Neural progenitor cell (in vitro differentiated cells): ENCODE results near the gene LPCAT4. TPM values are rescaled to one million over a fixed set of nuclear protein-coding genes. Genes with fewer than 3 reads are reported as not detected.
A peak's percentile ranks its signal among the peaks of the same experiment; 100 is the strongest.

Experiments
- DNase-seq: peaks from one replicate; pipeline ENCODE4 v3.0.0-alpha.2; 2016; ENCODE audit warnings: low spot score
- H2AFZ ChIP-seq: fragments of 200-600 bp; sonication (generic); replicated peaks from 2 replicates; pipeline ENCODE4 v1.6.1; 2016; ENCODE audit warnings: antibody characterized with exemption
- H3F3A ChIP-seq: fragments of 200-600 bp; sonication (generic); 2 replicates; pipeline ENCODE4 v1.6.1; 2016; ENCODE audit warnings: antibody characterized with exemption, low read depth
- H3K27ac ChIP-seq: fragments of 200-600 bp; sonication (generic); 2 replicates; pipeline ENCODE4 v1.5.1; 2016; ENCODE audit warnings: mild to moderate bottlenecking
- H3K27me3 ChIP-seq: fragments of 200-600 bp; sonication (generic); 2 replicates; pipeline ENCODE4 v1.6.1; 2016; ENCODE audit warnings: mild to moderate bottlenecking, moderate library complexity
- H3K36me3 ChIP-seq: fragments of 200-600 bp; sonication (generic); 2 replicates; pipeline ENCODE4 v1.5.1; 2016
- H3K4me1 ChIP-seq: fragments of 200-600 bp; sonication (generic); 2 replicates; pipeline ENCODE4 v1.6.1; 2016; ENCODE audit warnings: mixed run types
- H3K4me2 ChIP-seq: fragments of 200-600 bp; sonication (generic); 2 replicates; pipeline ENCODE4 v1.6.1; 2016
- H3K4me3 ChIP-seq: fragments of 200-600 bp; sonication (generic); 2 replicates; pipeline ENCODE4 v1.5.1; 2016
- H3K79me2 ChIP-seq: fragments of 200-600 bp; sonication (generic); 2 replicates; pipeline ENCODE4 v1.6.1; 2016; ENCODE audit warnings: low read depth
- H3K9ac ChIP-seq: fragments of 200-600 bp; sonication (generic); 2 replicates; pipeline ENCODE4 v1.6.1; 2016
- H3K9me3 ChIP-seq: fragments of 200-600 bp; sonication (generic); 2 replicates; pipeline ENCODE4 v1.5.1; 2016; ENCODE audit warnings: low read depth
- H4K20me1 ChIP-seq: fragments of 200-600 bp; sonication (generic); 2 replicates; pipeline ENCODE4 v1.6.1; 2016; ENCODE audit warnings: low read depth
- H3K27ac Mint-ChIP-seq: 3 replicates; pipeline ENCODE4 v1.8.0; 2021; ENCODE audit warnings: mixed read lengths
- H3K27me3 Mint-ChIP-seq: 2 replicates; pipeline ENCODE4 v1.8.0; 2022; ENCODE audit warnings: low read depth, mild to moderate bottlenecking, inconsistent platforms, moderate library complexity, mixed read lengths; ENCODE audit not compliant: insufficient read depth
- H3K36me3 Mint-ChIP-seq: 3 replicates; pipeline ENCODE4 v1.8.0; 2021; ENCODE audit warnings: mixed read lengths
- H3K4me1 Mint-ChIP-seq: 3 replicates; pipeline ENCODE4 v1.8.0; 2021; ENCODE audit warnings: mixed read lengths
- H3K4me3 Mint-ChIP-seq: 3 replicates; pipeline ENCODE4 v1.8.0; 2021; ENCODE audit warnings: mild to moderate bottlenecking, moderate library complexity, mixed read lengths
- H3K9me3 Mint-ChIP-seq: 3 replicates; pipeline ENCODE4 v1.8.0; 2020; ENCODE audit warnings: mixed read lengths
- EZH2 ChIP-seq: fragments of 200-600 bp; sonication (generic); IDR thresholded peaks from 2 replicates; pipeline ENCODE4 v1.6.1; 2017; ENCODE audit warnings: antibody characterized with exemption, mild to moderate bottlenecking, moderate library complexity
- EZH2phosphoT487 ChIP-seq: fragments of 200-600 bp; sonication (generic); IDR thresholded peaks from 2 replicates; pipeline ENCODE4 v1.6.1; 2017; ENCODE audit warnings: antibody characterized with exemption
- microRNA counts: library from miRNA; unstranded; fragments of <30 nt; microRNA quantifications from one replicate; lab custom pipeline; 2016
- microRNA-seq: library from miRNA; unstranded; fragments of <30 nt; microRNA quantifications from one replicate; pipeline ENCODE4, GENCODE V29; 2016
- small RNA-seq: library from RNA; depleted of rRNA; stranded (forward); fragments of <200 nt; gene quantifications from one replicate; pipeline ENCODE3, GENCODE V24; 2015
- total RNA-seq: library from RNA; depleted of rRNA; stranded (reverse); fragments of >200 nt; gene quantifications from 2 replicates; pipeline ENCODE4 v1.2.3, GENCODE V29; 2015; ENCODE audit warnings: low replicate concordance
- TF ChIP-seq, protein P1 (sequence below): fragments of 200-600 bp; sonication (generic); IDR thresholded peaks from 2 replicates; pipeline ENCODE4 v1.5.1; 2017; ENCODE audit warnings: antibody characterized with exemption, mild to moderate bottlenecking

LPCAT4 gene
- total RNA-seq, 1 donor from 2014 or later, result 35.1 TPM

- DNase-seq, result no peak
- no peaks in the 10 kb centered on the region for H3K27me3 ChIP-seq
- H3K4me3 Mint-ChIP-seq, result no peak overlapping the region
- H3F3A ChIP-seq, result no peaks in the 10 kb centered on the region
- no peak overlapping the region for H2AFZ ChIP-seq
- H4K20me1 ChIP-seq, result no peaks in the 10 kb centered on the region
- TF ChIP-seq EZH2phosphoT487, result no peak
- no peak for TF ChIP-seq EZH2
- TF ChIP-seq, protein P1, sequence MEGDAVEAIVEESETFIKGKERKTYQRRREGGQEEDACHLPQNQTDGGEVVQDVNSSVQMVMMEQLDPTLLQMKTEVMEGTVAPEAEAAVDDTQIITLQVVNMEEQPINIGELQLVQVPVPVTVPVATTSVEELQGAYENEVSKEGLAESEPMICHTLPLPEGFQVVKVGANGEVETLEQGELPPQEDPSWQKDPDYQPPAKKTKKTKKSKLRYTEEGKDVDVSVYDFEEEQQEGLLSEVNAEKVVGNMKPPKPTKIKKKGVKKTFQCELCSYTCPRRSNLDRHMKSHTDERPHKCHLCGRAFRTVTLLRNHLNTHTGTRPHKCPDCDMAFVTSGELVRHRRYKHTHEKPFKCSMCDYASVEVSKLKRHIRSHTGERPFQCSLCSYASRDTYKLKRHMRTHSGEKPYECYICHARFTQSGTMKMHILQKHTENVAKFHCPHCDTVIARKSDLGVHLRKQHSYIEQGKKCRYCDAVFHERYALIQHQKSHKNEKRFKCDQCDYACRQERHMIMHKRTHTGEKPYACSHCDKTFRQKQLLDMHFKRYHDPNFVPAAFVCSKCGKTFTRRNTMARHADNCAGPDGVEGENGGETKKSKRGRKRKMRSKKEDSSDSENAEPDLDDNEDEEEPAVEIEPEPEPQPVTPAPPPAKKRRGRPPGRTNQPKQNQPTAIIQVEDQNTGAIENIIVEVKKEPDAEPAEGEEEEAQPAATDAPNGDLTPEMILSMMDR, result no peak
- no peaks in the 10 kb centered on the region for H3K9me3 Mint-ChIP-seq
- H3K79me2 ChIP-seq, result no peaks in the 10 kb centered on the region
- no peaks in the 10 kb centered on the region for H3K9me3 ChIP-seq
- H3K27ac ChIP-seq, result no peak overlapping the region
- H3K9ac ChIP-seq, result no peak overlapping the region
- no peaks in the 10 kb centered on the region for H3K36me3 ChIP-seq
- no peaks in the 10 kb centered on the region for H3K4me1 Mint-ChIP-seq
- no peaks in the 10 kb centered on the region for H3K4me1 ChIP-seq
- H3K27ac Mint-ChIP-seq, result no peak overlapping the region
- no peak overlapping the region for H3K4me3 ChIP-seq
- H3K4me2 ChIP-seq, result no peak overlapping the region
- H3K27me3 Mint-ChIP-seq, result no peaks in the 10 kb centered on the region
- no peaks in the 10 kb centered on the region for H3K36me3 Mint-ChIP-seq
These were observed 55.4 kb downstream of the LPCAT4 start for GRCh38 chr15:34311563-34311962.

MicroRNAs within 50 kb of the gene (microRNA counts, 767-probe panel; counts per million panel counts)
- 460 counts per million, percentile 90 among the panel's probes with 10 or more counts for microRNA hsa-miR-1233 (lab: Ali Mortazavi, UCI)

Small RNAs within 50 kb of the gene (microRNA-seq; reads per million reads assigned to microRNA genes)
- not detected for gene MIR1233-1

Small RNAs within 50 kb of the gene (small RNA-seq; reads per million reads assigned to genes)
- not detected for gene MIR1233-1
- not detected for gene RF00019

Other genes with a start within 250 kb of the LPCAT4 start
- gene KATNBL1, start 157.1 kb downstream of the LPCAT4 start, total RNA-seq, result 124 and 178 TPM in 2 replicates
- 139 and 173 TPM in 2 replicates for gene EMC4, start 142.2 kb downstream of the LPCAT4 start, total RNA-seq
- gene SLC12A6, start 29.4 kb downstream of the LPCAT4 start, total RNA-seq, result 16.0 and 17.7 TPM in 2 replicates
- 123 and 151 TPM in 2 replicates for gene NOP10, start 24.1 kb downstream of the LPCAT4 start, total RNA-seq
- gene NUTM1, start 23.9 kb downstream of the LPCAT4 start, total RNA-seq, result 0.19 TPM in 1 of 2 replicates, not detected in the other
- gene GOLGA8A, start 70.6 kb upstream of the LPCAT4 start, total RNA-seq, result 79.7 and 97.4 TPM in 2 replicates
- gene GOLGA8B, start 216.5 kb upstream of the LPCAT4 start, total RNA-seq, result 83.1 and 85.4 TPM in 2 replicates